NCI-H345 (cell line): ENCODE measurements around the gene SGMS1.
"Not testable (repeated sequence)": the region's sequence is repeated elsewhere in the genome, so short reads cannot be mapped to it uniquely, and the experiment has no call there.

Source experiments
- DNase-seq: peaks from one replicate; lab custom pipeline; 2025; lab: John Stamatoyannopoulos, UW

SGMS1 gene

GRCh38 chr10:50508315-50509051, 115.3 kb downstream of the SGMS1 start:
- no peak for DNase-seq

- DNase-seq = no peak
Measured at GRCh38 chr10:50506861-50507573, 116.7 kb downstream of the SGMS1 start.

- no peak for DNase-seq
Measured at GRCh38 chr10:50504389-50504788, 119.4 kb downstream of the SGMS1 start.

- no peak for DNase-seq
Measured at GRCh38 chr10:50503661-50504320, 120.0 kb downstream of the SGMS1 start.

- not testable (repeated sequence) for DNase-seq
Measured at GRCh38 chr10:50503156-50503555, 120.6 kb downstream of the SGMS1 start.

GRCh38 chr10:50501924-50502452, 121.8 kb downstream of the SGMS1 start:
- DNase-seq = no peak

- no peak for DNase-seq
Measured at GRCh38 chr10:50501478-50501877, 122.3 kb downstream of the SGMS1 start.

- DNase-seq = no peak
Measured at GRCh38 chr10:50498465-50498864, 125.3 kb downstream of the SGMS1 start.

- no peak for DNase-seq
Measured at GRCh38 chr10:50497758-50498157, 126.0 kb downstream of the SGMS1 start.

GRCh38 chr10:50496228-50496627, 127.5 kb downstream of the SGMS1 start:
- no peak for DNase-seq

GRCh38 chr10:50490241-50490640, 133.5 kb downstream of the SGMS1 start:
- no peak for DNase-seq

GRCh38 chr10:50484550-50484949, 139.2 kb downstream of the SGMS1 start:
- DNase-seq = not testable (repeated sequence)

GRCh38 chr10:50480054-50481007, 143.4 kb downstream of the SGMS1 start:
- DNase-seq = no peak

- DNase-seq = no peak
Measured at GRCh38 chr10:50477287-50478203, 146.2 kb downstream of the SGMS1 start.

- no peak for DNase-seq
Measured at GRCh38 chr10:50473756-50474155, 150.0 kb downstream of the SGMS1 start.

- no peak for DNase-seq
Measured at GRCh38 chr10:50472914-50473313, 150.8 kb downstream of the SGMS1 start.

GRCh38 chr10:50471583-50471975, 152.2 kb downstream of the SGMS1 start:
- DNase-seq = no peak

GRCh38 chr10:50470798-50471582, 152.8 kb downstream of the SGMS1 start:
- DNase-seq = no peak

- DNase-seq = no peak
Measured at GRCh38 chr10:50470345-50470744, 153.4 kb downstream of the SGMS1 start.

- no peak for DNase-seq
Measured at GRCh38 chr10:50469778-50470193, 154.0 kb downstream of the SGMS1 start.
